GM18505 (cell line): ENCODE data around the gene TMEM141.
"Not testable (repeated sequence)": the region's sequence is repeated elsewhere in the genome, so short reads cannot be mapped to it uniquely, and the experiment has no call there.

Source experiments
- ATAC-seq: cut with Tn5 transposase; IDR thresholded peaks from one replicate; pipeline ENCODE4 v1.9.1; 2021; ENCODE audit not compliant: unreplicated experiment
- POLR2A ChIP-seq: IDR thresholded peaks from 4 replicates; pipeline ENCODE4 v1.6.1; 2011; ENCODE audit warnings: borderline replicate concordance; ENCODE audit not compliant: insufficient read depth, insufficient read length; ENCODE audit errors: extremely low read depth

The TMEM141 gene

DNA sequence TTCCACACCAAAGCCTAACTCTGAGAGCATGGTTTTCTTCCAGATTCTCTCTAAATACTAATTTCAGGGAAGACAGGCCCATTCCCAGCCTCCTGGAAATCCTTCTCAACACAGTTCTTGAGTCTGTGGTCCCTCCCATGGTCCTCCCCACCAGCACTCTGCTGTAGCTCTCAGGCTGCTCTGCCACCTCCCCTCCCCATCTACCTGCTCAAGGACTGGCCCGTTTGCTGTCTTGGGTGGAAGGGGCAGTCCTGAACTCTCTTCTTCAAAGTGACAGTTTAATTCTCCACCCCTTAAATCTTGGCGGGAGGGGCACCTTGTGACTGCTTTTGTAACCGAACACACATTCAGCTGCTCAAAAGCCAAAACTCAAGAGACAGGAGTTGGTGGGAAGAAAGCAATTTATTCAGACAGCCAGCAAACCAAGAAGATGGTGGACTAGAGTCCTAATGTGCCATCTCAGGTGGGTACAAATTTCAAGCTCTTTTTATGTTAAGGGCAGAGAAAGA is 19.2 kb upstream of the TMEM141 start:
- no peak for TF ChIP-seq POLR2A
- no peak for ATAC-seq

DNA sequence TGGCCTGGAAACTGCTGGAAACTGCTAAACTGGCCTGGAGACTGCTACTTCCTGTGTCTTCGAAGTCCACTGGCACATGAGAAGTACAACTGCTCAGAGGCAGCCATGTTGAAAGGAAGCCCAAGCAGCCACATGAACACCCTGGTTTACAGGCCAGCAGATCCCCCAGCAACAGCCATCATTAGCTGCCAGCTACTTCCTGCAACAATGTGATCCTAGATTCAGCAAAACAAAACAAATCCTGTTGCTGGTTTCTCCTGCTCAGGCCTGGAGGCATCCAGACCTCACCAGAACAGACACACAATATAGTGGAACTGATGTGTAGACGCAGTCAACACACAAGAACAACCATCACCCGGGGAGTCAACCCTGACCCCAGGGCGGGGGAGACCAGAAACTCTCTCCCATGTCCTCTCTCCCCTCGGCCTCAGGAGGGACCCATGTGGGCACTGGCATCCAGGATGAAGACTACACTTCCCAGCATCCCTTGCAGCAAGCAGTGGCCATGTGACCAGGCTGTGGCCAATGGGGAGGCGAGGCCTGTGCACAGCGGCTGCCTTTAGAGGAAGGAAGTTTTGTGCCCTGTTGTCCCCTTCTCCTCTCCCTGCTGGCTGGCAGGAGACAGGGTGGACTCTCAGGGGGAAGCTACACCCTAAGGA is 17.6 kb upstream of the TMEM141 start:
- no peak for TF ChIP-seq POLR2A
- ATAC-seq = no peak

DNA sequence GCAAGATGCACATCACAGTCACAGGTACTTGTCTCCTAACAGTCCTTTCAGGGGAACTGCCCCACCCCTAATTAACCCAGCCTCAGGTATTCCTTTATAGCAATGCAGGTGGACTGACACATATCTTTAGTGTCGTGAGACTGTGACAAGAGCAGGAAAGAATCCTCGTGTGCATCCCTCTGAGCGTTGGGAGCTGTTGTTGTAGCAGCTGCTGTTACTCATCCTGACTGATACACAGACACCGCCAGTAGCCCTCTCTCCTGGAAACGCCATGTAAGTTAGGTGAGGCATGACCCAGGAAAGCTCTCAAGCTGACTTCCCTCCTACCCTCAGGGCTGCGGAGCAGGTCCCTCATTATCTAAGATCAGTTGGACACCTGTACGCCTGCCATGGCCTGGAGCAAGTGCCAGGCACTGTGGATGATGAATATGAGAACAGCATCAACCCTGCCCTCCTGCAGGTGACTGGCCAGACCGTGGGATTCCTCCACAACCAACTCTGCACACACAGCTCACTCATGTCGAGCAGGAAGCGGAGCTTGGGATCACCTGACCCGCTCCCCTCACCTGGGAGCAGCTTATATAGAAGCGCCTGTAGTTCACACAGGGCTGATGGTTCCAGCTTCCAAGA is 16.6 kb upstream of the TMEM141 start:
- no peak for ATAC-seq
- TF ChIP-seq POLR2A = no peak

DNA sequence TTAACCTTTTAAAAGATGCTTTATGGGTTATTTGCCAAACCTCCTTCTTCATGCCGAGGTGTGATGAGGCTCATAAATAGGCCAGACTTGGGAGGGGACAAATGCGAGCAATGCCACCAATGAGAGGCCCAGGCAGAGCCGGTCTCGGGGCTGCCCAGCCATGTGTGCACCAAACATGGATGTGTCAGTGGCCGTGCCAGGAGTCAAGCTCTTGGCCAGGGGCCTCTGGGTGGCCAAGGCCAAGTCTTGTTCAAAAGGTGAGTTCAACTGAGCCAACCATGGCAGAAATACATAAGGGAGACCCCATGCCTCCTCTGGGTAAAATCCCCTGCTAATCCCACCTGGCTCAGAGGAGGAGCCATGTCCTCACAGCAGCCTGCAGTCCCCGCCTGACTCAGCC is 16.0 kb upstream of the TMEM141 start:
- no peak for ATAC-seq
- no peak for TF ChIP-seq POLR2A

DNA sequence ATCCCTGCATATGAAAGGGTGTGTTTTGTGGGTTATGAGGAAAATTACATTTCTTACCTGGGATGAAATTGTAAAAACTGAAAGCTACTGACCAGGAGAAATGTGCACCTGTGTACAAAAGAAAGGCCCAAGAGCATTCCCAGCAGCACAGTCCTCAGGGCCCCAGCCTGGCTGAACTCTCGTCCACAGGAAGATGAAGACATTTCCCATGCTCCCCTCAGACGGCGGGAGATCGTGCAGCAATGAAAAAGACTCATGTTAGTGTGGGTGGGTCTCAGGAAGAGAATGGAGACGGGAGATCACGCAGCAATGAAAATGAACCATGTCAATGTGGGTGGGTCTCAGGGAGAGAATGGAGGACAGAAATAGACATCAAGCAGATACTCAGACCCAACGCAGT is 14.2 kb upstream of the TMEM141 start:
- no peak for TF ChIP-seq POLR2A
- ATAC-seq = no peak

DNA sequence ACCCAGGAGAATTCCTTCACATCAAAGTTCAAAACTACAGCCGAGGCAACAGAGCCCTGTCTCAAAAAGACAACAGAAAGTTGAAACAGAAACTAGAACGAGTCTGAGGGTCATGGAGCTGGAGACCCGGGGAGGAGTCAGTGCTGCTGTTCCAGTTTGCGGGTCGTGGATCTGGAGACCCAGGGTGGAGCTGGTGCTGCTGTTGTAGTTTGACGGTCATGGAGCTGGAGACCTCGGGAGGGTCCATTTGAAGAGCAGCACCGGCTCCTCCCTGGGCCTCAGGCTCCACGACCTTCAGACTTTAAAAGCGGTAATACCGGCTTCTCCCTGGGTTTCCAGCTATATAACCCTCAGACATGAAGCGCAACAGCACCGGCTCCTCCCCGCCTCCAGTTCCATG is 13.8 kb upstream of the TMEM141 start:
- no peak for ATAC-seq
- no peak for TF ChIP-seq POLR2A

DNA sequence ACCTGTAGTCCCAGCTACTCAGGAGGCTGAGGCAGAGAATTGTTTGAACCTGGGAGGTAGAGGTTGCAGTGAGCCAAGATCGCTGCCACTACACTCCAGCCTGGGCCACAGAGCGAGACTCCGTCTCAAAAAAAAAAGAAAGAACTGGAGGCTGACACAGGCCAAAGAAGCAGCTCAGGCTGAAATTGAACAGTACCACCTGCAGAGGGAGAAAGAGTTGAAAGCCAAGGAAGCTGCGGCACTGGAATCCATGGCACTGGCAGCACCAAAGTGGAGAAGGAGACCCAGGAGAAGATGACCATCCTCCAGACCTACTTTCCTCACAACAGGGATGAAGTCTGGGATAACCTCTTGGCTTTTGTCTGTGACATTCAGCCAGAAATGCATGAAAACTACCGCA is 11.3 kb upstream of the TMEM141 start:
- no peak for ATAC-seq
- TF ChIP-seq POLR2A = no peak

DNA sequence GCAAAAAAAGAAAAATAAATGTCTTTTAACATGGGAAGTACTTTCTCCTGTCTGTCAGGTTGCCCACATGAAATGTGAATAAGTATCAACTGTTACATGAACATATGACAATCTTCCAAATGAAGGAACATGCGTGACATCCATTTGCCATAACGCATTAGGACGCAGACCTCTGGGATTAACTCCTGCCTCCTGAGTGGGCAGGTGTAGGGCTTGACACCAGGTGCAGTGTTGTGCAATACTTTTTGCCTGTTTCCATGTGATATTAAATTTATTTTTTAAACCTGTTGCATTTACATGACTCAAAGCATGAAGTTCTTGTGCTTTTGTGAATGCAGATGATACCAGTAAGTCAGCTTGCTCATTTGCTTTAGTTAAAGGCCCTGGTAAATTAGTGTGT is 8.7 kb upstream of the TMEM141 start:
- no peak for TF ChIP-seq POLR2A
- ATAC-seq = no peak

DNA sequence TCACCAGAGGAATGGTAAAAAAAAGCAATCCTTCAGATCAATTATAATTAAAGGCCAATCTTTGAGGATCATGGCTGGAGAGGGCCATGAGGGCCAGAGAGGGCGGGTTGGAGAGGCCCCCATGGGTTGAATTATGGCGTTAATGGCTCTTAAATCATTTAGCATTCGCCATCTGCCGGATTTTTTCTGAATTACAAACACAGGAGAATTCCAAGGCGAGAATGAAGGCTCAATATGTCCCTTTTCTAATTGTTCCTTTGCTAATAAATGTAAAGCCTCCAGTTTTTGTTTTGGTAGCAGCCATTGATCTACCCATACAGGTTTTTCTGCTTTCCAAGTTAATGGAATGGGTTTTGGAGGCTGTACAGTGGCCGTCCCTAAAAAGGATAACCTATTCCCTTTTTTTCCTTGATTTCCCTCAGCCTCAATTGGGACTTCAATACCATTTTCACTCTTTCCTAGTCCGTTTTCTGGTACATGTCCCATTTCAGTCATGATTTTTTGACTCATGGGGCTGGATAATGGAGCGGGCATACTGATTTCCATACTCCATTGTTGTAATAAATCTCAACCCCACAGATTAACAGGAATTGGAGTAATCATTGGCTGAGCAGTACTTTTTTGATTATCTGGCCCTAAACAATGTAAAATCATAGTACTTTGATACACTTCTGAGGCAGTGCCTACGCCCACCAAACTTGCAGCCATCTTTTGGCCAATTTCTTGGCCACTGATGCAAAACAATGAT is 6.7 kb upstream of the TMEM141 start:
- no peak for TF ChIP-seq POLR2A
- no peak for ATAC-seq

DNA sequence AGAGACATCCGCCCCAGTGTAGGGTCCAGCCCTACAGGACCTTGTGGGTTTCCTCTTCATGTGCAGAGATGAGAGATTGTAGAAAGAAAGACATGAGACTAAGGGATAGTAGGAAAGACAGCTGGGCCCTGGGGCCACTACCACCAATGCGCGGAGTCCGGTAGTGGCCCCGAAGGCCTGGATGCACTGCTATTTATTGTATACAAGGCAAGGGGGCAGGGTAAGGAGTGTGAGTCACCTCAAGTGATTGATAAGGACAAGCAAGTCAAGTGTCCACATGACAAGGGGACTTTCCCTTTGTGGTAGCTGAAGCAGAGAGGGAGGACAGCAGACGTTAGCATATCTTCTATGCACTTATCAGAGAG is 6.2 kb upstream of the TMEM141 start:
- TF ChIP-seq POLR2A = no peak
- no peak for ATAC-seq

DNA sequence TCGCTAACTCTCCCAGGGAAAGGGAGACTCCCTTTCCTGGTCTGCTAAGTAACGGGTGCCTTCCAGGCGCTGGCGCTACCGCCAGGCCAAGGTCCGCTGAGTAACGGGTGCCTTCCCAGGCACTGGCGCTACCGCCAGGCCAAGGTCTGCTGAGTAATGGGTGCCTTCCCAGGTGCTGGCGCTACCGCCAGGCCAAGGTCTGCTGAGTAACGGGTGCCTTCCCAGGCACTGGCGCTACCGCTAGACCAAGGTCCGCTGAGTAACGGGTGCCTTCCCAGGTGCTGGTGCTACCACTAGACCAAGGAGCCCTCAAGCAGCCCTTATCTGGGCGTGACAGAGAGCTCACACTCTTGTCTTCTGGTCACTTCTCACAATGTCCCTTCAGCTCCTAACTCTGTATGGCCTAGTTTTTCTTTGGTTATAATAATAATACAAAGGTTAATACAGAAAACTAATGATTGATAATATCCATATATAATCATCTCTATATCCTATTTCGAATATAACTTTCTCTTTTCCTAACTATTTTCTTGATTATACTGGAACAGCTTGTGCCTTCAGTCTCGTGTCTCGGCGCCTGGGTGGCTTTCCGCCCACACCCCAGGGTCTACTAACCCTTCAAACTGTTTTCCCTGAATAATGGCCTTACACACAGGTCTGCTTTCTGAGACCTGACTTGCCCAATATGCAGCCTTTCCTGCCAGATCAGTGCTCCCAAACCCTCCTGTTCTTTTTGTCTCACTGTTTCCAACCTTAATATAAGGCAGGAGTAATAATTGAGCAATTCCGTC is 5.4 kb upstream of the TMEM141 start:
- ATAC-seq = not testable (repeated sequence)

DNA sequence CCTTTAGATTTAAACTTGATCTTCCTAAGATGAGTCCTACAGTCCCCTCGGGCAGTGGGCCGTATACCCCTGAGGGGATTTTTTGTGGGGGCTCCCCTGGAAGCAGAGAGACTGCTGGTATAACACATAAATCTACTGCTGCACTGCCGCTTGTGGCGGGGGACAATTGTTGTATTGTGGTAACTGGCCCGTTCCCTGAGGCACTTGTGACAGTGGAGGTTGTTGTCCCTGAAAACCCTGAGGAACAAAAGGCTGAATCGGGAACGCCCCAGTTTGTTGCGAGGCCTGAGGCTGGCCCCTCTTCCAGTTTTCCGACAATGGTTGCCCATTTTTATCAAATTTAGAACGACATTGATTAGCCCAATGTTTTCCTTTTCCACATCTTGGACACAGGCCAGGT is 4.7 kb upstream of the TMEM141 start:
- ATAC-seq = no peak

DNA sequence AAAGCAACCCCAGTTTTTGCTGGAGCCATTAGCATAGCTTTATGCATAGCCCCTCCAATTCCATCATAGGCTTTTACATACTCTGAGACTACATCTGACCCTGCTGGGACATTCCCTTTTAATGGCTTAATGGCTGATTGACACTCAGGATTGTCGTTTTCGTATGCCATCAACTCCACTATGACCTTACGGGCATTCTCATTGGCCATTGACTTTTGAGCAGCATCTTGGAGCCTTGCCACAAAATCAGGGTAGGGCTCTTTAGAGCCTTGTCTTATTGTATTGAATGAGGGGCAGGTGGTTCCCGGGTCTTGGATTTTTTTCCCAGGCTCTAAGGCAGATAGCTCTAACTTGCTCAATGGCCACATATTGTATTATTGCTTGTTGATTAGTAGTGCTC is 4.2 kb upstream of the TMEM141 start:
- ATAC-seq = not testable (repeated sequence)

More for the DNA sequence above, 4.7 kb upstream of the TMEM141 start:
- no peak for TF ChIP-seq POLR2A
